ENCODE results near the gene BLCAP. TPM values are rescaled to one million over a fixed set of nuclear protein-coding genes. Genes with fewer than 3 reads are reported as not detected.

The BLCAP gene
- total RNA-seq, 1 experiment from 2014 or later, result 90.4 TPM

DNA sequence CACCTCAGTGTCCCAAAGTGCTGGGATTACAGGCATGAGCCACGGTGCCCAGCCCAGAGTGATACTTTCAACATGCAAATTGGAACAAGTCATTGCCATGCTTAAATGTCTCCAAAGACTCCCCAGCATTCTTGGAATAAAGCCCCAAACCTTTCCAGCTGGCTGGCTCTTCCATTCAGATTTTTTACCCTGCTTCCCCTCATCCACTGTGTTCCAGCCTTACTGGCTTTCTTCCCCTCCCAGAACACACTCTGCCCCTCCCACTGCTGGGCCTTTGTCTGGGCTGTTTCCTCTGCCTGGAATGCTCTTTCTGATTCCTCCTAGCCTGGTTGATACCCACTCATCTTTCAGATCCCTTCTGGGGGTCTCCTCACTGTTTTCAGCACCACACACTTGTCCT lies 46.8 kb downstream of the BLCAP start:
- intact Hi-C loops (cut with micrococcal nuclease; ENCODE audit: unreplicated experiment), result no loop called here
- H3K9me3 Mint-ChIP-seq (ENCODE audit: low read depth, unreplicated experiment), result no peaks in the 10 kb centered on the region
- H3K4me1 Mint-ChIP-seq (ENCODE audit: low read depth, unreplicated experiment), result no peaks in the 10 kb centered on the region
- no peaks in the 10 kb centered on the region for H3K36me3 Mint-ChIP-seq (ENCODE audit: insufficient read depth, unreplicated experiment)
- H3K4me3 Mint-ChIP-seq (ENCODE audit: low read depth, unreplicated experiment), result no peak overlapping the region
- TF ChIP-seq CTCF (IDR thresholded peaks at IDR 0.05; ENCODE audit: unreplicated experiment), result no peak
- BruUV-seq (replicated peaks), result no TSS peak
- peaks cover 85% of the 10 kb centered on the region for H3K27me3 Mint-ChIP-seq (ENCODE audit: unreplicated experiment)
- H3K27ac Mint-ChIP-seq (ENCODE audit: unreplicated experiment), result no peak overlapping the region
- DNase-seq, result no peak
- CTCF ChIA-PET, result interaction anchor here (0.6 to 0.7 kb wide), 3 partner anchors 69 to 210 kb away, joined by 4 read pairs; no protein-coding TSS in a partner anchor

GRCh38 chr20:37479925-37480691 lies 47.6 kb downstream of the BLCAP start:
- no peak for TF ChIP-seq CTCF (IDR thresholded peaks at IDR 0.05; ENCODE audit: unreplicated experiment)
- H3K4me3 Mint-ChIP-seq (ENCODE audit: low read depth, unreplicated experiment), result no peak overlapping the region
- no TSS peak for BruUV-seq (replicated peaks)
- CTCF ChIA-PET, result interaction anchor here (0.6 to 0.7 kb wide), 2 partner anchors 25 to 161 kb away, joined by 3 to 4 read pairs; no protein-coding TSS in a partner anchor
- H3K4me1 Mint-ChIP-seq (ENCODE audit: low read depth, unreplicated experiment), result no peaks in the 10 kb centered on the region
- intact Hi-C loops (cut with micrococcal nuclease; ENCODE audit: unreplicated experiment), result no loop called here
- no peak overlapping the region for H3K27ac Mint-ChIP-seq (ENCODE audit: unreplicated experiment)
- peaks cover 85% of the 10 kb centered on the region for H3K27me3 Mint-ChIP-seq (ENCODE audit: unreplicated experiment)
- no peak for DNase-seq
- H3K9me3 Mint-ChIP-seq (ENCODE audit: low read depth, unreplicated experiment), result no peaks in the 10 kb centered on the region
- no peaks in the 10 kb centered on the region for H3K36me3 Mint-ChIP-seq (ENCODE audit: insufficient read depth, unreplicated experiment)

GRCh38 chr20:37479266-37479665 lies 48.4 kb downstream of the BLCAP start:
- Mint-ChIP-seq H3K36me3 (ENCODE audit: insufficient read depth, unreplicated experiment) (no peaks in the 10 kb centered on the region), H3K9me3 (ENCODE audit: low read depth, unreplicated experiment) (no peaks in the 10 kb centered on the region), H3K27ac (ENCODE audit: unreplicated experiment) (no peak overlapping the region), H3K27me3 (ENCODE audit: unreplicated experiment) (peaks cover 85% of the 10 kb centered on the region), H3K4me3 (ENCODE audit: low read depth, unreplicated experiment) (no peak overlapping the region), H3K4me1 (ENCODE audit: low read depth, unreplicated experiment) (no peaks in the 10 kb centered on the region)
- intact Hi-C loops (cut with micrococcal nuclease; ENCODE audit: unreplicated experiment), result no loop called here
- CTCF ChIA-PET, result interaction anchor here (0.8 kb wide), 1 partner anchor 22 kb away, joined by 3 read pairs; no protein-coding TSS in a partner anchor
- BruUV-seq (replicated peaks), result no TSS peak
- no peak for TF ChIP-seq CTCF (IDR thresholded peaks at IDR 0.05; ENCODE audit: unreplicated experiment)
- DNase-seq, result no peak

GRCh38 chr20:37477041-37477440 lies 50.6 kb downstream of the BLCAP start:
- Mint-ChIP-seq H3K9me3 (ENCODE audit: low read depth, unreplicated experiment) (no peaks in the 10 kb centered on the region), H3K27me3 (ENCODE audit: unreplicated experiment) (peaks cover 93% of the 10 kb centered on the region), H3K4me3 (ENCODE audit: low read depth, unreplicated experiment) (no peak overlapping the region), H3K27ac (ENCODE audit: unreplicated experiment) (no peak overlapping the region), H3K36me3 (ENCODE audit: insufficient read depth, unreplicated experiment) (no peaks in the 10 kb centered on the region), H3K4me1 (ENCODE audit: low read depth, unreplicated experiment) (no peaks in the 10 kb centered on the region)
- intact Hi-C loops (cut with micrococcal nuclease; ENCODE audit: unreplicated experiment), result no loop called here
- CTCF ChIA-PET, result interaction anchor here (0.5 kb wide), 2 partner anchors 25 to 724 kb away, joined by 4 read pairs; no protein-coding TSS in a partner anchor
- no TSS peak for BruUV-seq (replicated peaks)
- no peak for DNase-seq
- no peak for TF ChIP-seq CTCF (IDR thresholded peaks at IDR 0.05; ENCODE audit: unreplicated experiment)

Measured in Calu3 (cell line).